ENCODE data around the gene CRTAC1.

Gene CRTAC1

GRCh38 chr10:97907211-97907610 lies 123.2 kb downstream of the CRTAC1 start:
- Histone ChIP-seq H3K27ac (no peak overlapping the region), H3K4me1 (peaks cover 1% of the 10 kb centered on the region), H3K4me3 (no peak overlapping the region), H3K27me3 (peaks cover 20% of the 10 kb centered on the region; the same call in 1 of the 2 replicates), H3K9ac (no peak overlapping the region), H3K9me3 (no peaks in the 10 kb centered on the region), H3K4me2 (no peak overlapping the region), H3K36me3 (no peaks in the 10 kb centered on the region), H4K20me1 (no peaks in the 10 kb centered on the region)
- no peak for TF ChIP-seq Cebpa-rat (IDR thresholded peaks at IDR 0.05)

- no peak overlapping the region for H3K4me3 ChIP-seq
- H3K36me3 ChIP-seq = no peaks in the 10 kb centered on the region
- no peak overlapping the region for H3K9ac ChIP-seq
- H3K27ac ChIP-seq = no peak overlapping the region
- no peaks in the 10 kb centered on the region for H3K4me1 ChIP-seq
- peaks cover 20% of the 10 kb centered on the region; the same call in 1 of the 2 replicates for H3K27me3 ChIP-seq
- H3K9me3 ChIP-seq = no peaks in the 10 kb centered on the region
- H4K20me1 ChIP-seq = no peaks in the 10 kb centered on the region
- no peak overlapping the region for H3K4me2 ChIP-seq
- no peak for TF ChIP-seq Cebpa-rat (IDR thresholded peaks at IDR 0.05)
These were observed 125.1 kb downstream of the CRTAC1 start for GRCh38 chr10:97905276-97905675.

DNA sequence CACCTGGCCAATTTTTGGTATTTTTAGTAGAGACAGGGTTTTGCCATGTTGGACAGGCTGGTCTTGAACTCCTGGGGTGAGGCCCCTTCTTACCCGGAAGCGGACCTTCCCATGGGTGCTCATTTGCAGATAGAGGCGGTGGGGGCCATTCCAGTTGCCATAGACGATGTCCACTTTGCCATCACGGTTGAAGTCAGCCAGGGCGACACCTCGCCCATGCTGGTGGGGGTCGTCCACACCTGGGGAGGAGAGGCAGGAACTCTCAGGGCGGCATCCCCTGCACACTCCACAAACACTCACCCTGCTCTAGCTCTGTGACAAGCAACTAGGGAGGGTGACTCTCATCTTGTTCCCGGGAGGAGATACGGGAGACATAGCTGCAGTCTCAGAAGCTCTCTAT lies 125.8 kb downstream of the CRTAC1 start:
- H4K20me1 ChIP-seq = no peaks in the 10 kb centered on the region
- peaks cover 20% of the 10 kb centered on the region; the same call in 1 of the 2 replicates for H3K27me3 ChIP-seq
- H3K9me3 ChIP-seq = no peaks in the 10 kb centered on the region
- no peaks in the 10 kb centered on the region for H3K36me3 ChIP-seq
- no peak overlapping the region for H3K4me3 ChIP-seq
- no peak for TF ChIP-seq Cebpa-rat (IDR thresholded peaks at IDR 0.05)
- H3K9ac ChIP-seq = no peak overlapping the region
- H3K27ac ChIP-seq = no peak overlapping the region
- H3K4me2 ChIP-seq = no peak overlapping the region
- H3K4me1 ChIP-seq = no peaks in the 10 kb centered on the region

DNA sequence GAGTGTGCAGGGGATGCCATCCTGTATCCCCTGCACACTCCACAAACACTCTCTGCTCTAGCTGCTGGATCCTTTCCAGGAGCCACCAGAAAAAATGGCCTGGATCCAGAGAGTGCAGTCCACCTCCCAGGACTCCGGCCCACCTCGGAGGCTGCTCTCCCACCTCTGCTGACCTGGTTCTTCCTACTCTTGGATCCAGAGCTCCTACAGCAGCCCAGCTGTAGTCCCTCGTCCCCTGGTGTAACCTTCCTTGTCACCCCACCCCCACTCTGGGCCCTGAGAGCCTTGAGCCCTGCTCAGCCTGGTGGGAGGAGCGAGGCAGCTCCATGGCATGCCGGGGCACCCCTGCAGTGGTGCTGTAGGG lies 126.4 kb downstream of the CRTAC1 start:
- Histone ChIP-seq H3K4me2 (no peak overlapping the region), H3K4me1 (no peaks in the 10 kb centered on the region)

GRCh38 chr10:97903128-97904017 lies 127.0 kb downstream of the CRTAC1 start:
- Histone ChIP-seq H3K4me3 (no peak overlapping the region), H3K27me3 (peaks cover 20% of the 10 kb centered on the region; the same call in 1 of the 2 replicates), H3K9me3 (no peaks in the 10 kb centered on the region), H3K36me3 (no peaks in the 10 kb centered on the region), H3K9ac (no peak overlapping the region), H3K27ac (no peak overlapping the region), H4K20me1 (no peaks in the 10 kb centered on the region), H3K4me1 (no peaks in the 10 kb centered on the region), H3K4me2 (no peak overlapping the region)
- TF ChIP-seq Cebpa-rat (IDR thresholded peaks at IDR 0.05) = no peak

More for the DNA sequence above, 126.4 kb downstream of the CRTAC1 start:
- H4K20me1 ChIP-seq = no peaks in the 10 kb centered on the region
- no peaks in the 10 kb centered on the region for H3K36me3 ChIP-seq
- peaks cover 20% of the 10 kb centered on the region; the same call in 1 of the 2 replicates for H3K27me3 ChIP-seq
- no peaks in the 10 kb centered on the region for H3K9me3 ChIP-seq
- no peak overlapping the region for H3K9ac ChIP-seq
- no peak overlapping the region for H3K4me3 ChIP-seq
- no peak overlapping the region for H3K27ac ChIP-seq
- TF ChIP-seq Cebpa-rat (IDR thresholded peaks at IDR 0.05) = no peak

DNA sequence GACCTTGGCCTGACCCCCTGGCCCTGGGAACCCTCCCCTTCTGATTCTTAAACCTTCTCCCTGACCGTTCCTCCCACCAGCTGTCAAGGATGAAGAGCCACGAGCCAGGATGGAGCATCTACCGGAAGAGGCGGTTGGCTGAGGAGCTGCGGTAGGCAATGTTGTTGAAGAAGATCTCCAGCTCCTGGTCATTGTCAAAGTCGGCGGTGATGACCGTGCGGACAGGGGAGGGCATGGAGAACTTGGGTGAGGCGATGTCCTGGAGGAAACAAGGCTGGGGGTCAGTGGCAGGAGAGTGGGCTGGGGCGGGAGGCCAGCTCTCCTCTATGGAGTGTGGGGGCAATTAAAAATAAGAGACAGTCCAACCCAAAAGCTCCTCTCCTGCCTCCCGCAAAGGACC lies 129.0 kb downstream of the CRTAC1 start:
- no peak overlapping the region for H3K4me2 ChIP-seq
- H3K4me1 ChIP-seq = peaks cover 2% of the 10 kb centered on the region
- no peak overlapping the region for H3K27ac ChIP-seq
- no peaks in the 10 kb centered on the region for H4K20me1 ChIP-seq
- H3K36me3 ChIP-seq = no peaks in the 10 kb centered on the region
- no peak overlapping the region for H3K4me3 ChIP-seq
- H3K27me3 ChIP-seq = peaks cover 13% of the 10 kb centered on the region; the same call in 1 of the 2 replicates
- TF ChIP-seq Cebpa-rat (IDR thresholded peaks at IDR 0.05) = no peak
- no peak overlapping the region for H3K9ac ChIP-seq
- H3K9me3 ChIP-seq = no peaks in the 10 kb centered on the region

DNA sequence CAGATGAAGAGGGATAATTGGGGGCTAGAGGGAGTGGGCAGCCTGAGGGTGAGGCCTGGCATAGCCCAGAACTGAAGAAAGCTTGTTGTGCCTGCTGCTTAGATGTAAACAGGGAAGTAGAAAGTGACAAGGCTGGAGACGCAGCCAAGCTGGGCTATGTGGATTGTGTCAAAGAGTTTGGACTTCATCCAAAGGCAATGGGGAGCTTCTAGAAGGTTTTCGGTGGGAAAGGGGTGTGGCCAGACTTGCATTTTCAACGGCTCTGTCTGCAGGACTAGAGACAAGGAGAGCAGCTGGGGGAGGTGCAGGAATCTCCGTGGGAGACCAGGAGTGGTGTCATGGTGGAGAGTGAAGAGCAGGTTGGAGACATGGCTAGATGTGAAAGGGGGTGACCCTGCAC lies 132.0 kb downstream of the CRTAC1 start:
- no peak for TF ChIP-seq Cebpa-rat (IDR thresholded peaks at IDR 0.05)
- H4K20me1 ChIP-seq = no peaks in the 10 kb centered on the region
- H3K27ac ChIP-seq = no peak overlapping the region
- H3K4me3 ChIP-seq = no peak overlapping the region
- no peak overlapping the region for H3K4me2 ChIP-seq
- no peaks in the 10 kb centered on the region for H3K27me3 ChIP-seq
- H3K36me3 ChIP-seq = no peaks in the 10 kb centered on the region
- no peaks in the 10 kb centered on the region for H3K9me3 ChIP-seq
- H3K9ac ChIP-seq = no peak overlapping the region
- peaks cover 13% of the 10 kb centered on the region for H3K4me1 ChIP-seq

GRCh38 chr10:97896756-97897358 lies 133.6 kb downstream of the CRTAC1 start:
- Histone ChIP-seq H3K36me3 (no peaks in the 10 kb centered on the region), H3K4me3 (no peak overlapping the region), H3K27ac (no peak overlapping the region), H3K9me3 (no peaks in the 10 kb centered on the region), H3K27me3 (no peaks in the 10 kb centered on the region), H3K4me2 (no peak overlapping the region), H3K4me1 (peaks cover 13% of the 10 kb centered on the region), H3K9ac (no peak overlapping the region), H4K20me1 (no peaks in the 10 kb centered on the region)
- TF ChIP-seq Cebpa-rat (IDR thresholded peaks at IDR 0.05) = no peak

GRCh38 chr10:97895915-97896314 lies 134.5 kb downstream of the CRTAC1 start:
- H4K20me1 ChIP-seq = no peaks in the 10 kb centered on the region
- no peak overlapping the region for H3K9ac ChIP-seq
- no peak for TF ChIP-seq Cebpa-rat (IDR thresholded peaks at IDR 0.05)
- H3K36me3 ChIP-seq = no peaks in the 10 kb centered on the region
- H3K4me1 ChIP-seq = peaks cover 13% of the 10 kb centered on the region
- H3K27ac ChIP-seq = no peak overlapping the region
- no peak overlapping the region for H3K4me3 ChIP-seq
- H3K9me3 ChIP-seq = no peaks in the 10 kb centered on the region
- H3K27me3 ChIP-seq = no peaks in the 10 kb centered on the region
- peak overlapping the region; percentile 48 for H3K4me2 ChIP-seq

- Histone ChIP-seq H3K4me1 (peaks cover 13% of the 10 kb centered on the region), H3K9me3 (no peaks in the 10 kb centered on the region), H3K36me3 (no peaks in the 10 kb centered on the region), H3K4me2 (no peak overlapping the region), H3K4me3 (no peak overlapping the region), H3K9ac (no peak overlapping the region), H4K20me1 (no peaks in the 10 kb centered on the region), H3K27ac (no peak overlapping the region), H3K27me3 (no peaks in the 10 kb centered on the region)
- TF ChIP-seq Cebpa-rat (IDR thresholded peaks at IDR 0.05) = no peak
These were observed 135.3 kb downstream of the CRTAC1 start for GRCh38 chr10:97895084-97895483.

Data from BLaER1 (cell line).